HG02870 (cell line): ENCODE data around the gene RND3.

ENCODE experiments used
- ATAC-seq: cut with Tn5 transposase; IDR thresholded peaks from one replicate; pipeline ENCODE4 v1.9.1; 2021; ENCODE audit warnings: mild to moderate bottlenecking, moderate library complexity; ENCODE audit not compliant: unreplicated experiment

Gene RND3

GRCh38 chr2:150445398-150445797 lies 42.1 kb downstream of the RND3 start:
- ATAC-seq = no peak

- no peak for ATAC-seq
Measured at GRCh38 chr2:150442484-150442883, 45.0 kb downstream of the RND3 start.

GRCh38 chr2:150441784-150442183 lies 45.7 kb downstream of the RND3 start:
- ATAC-seq = no peak

GRCh38 chr2:150441226-150441625 lies 46.2 kb downstream of the RND3 start:
- ATAC-seq = no peak

GRCh38 chr2:150438654-150439053 lies 48.8 kb downstream of the RND3 start:
- ATAC-seq = no peak

GRCh38 chr2:150438041-150438440 lies 49.4 kb downstream of the RND3 start:
- no peak for ATAC-seq

GRCh38 chr2:150432312-150432625 lies 55.2 kb downstream of the RND3 start:
- ATAC-seq = no peak

- ATAC-seq = no peak
Measured at GRCh38 chr2:150431561-150432311, 55.7 kb downstream of the RND3 start.

GRCh38 chr2:150429384-150429961 lies 58.0 kb downstream of the RND3 start:
- no peak for ATAC-seq

- no peak for ATAC-seq
Measured at GRCh38 chr2:150428641-150429040, 58.8 kb downstream of the RND3 start.

GRCh38 chr2:150427298-150427697 lies 60.2 kb downstream of the RND3 start:
- no peak for ATAC-seq

- ATAC-seq = no peak
Measured at GRCh38 chr2:150426724-150427123, 60.7 kb downstream of the RND3 start.

GRCh38 chr2:150426315-150426714 lies 61.2 kb downstream of the RND3 start:
- no peak for ATAC-seq

GRCh38 chr2:150425121-150425955 lies 62.1 kb downstream of the RND3 start:
- ATAC-seq = no peak

- no peak for ATAC-seq
Measured at GRCh38 chr2:150424406-150424805, 63.1 kb downstream of the RND3 start.

GRCh38 chr2:150421126-150421651 lies 66.3 kb downstream of the RND3 start:
- no peak for ATAC-seq

- no peak for ATAC-seq
Measured at GRCh38 chr2:150418916-150419315, 68.6 kb downstream of the RND3 start.
